HL-60 (cell line): ENCODE data around the gene AKAP7.

Experiments used
- CTCF ChIP-seq: IDR thresholded peaks from one replicate; pipeline ENCODE4 v1.5.1; 2011; ENCODE audit warnings: low read length, control low read depth, inconsistent platforms; ENCODE audit not compliant: insufficient read depth
- GABPA ChIP-seq: IDR thresholded peaks from 2 replicates; pipeline ENCODE4 v1.6.1; 2012; ENCODE audit warnings: low read depth
- POLR2AphosphoS5 ChIP-seq: IDR thresholded peaks from 2 replicates; pipeline ENCODE4 v1.6.1; 2012; ENCODE audit warnings: low read depth
- REST ChIP-seq: IDR thresholded peaks from 2 replicates; pipeline ENCODE4 v1.6.1; 2012; ENCODE audit warnings: low read depth; ENCODE audit not compliant: insufficient replicate concordance
- SPI1 ChIP-seq: IDR thresholded peaks from 2 replicates; pipeline ENCODE4 v1.6.1; 2012; ENCODE audit warnings: low read depth, mild to moderate bottlenecking, borderline replicate concordance

GRCh38 chr6:131321589-131321988 is 186.3 kb downstream of the AKAP7 start:
- TF ChIP-seq CTCF: no peak
- TF ChIP-seq REST: no peak
- TF ChIP-seq POLR2AphosphoS5: no peak
- TF ChIP-seq GABPA: no peak
- no peak for TF ChIP-seq SPI1
